IMR-90 (cell line): ENCODE data around the gene CMTM7. TPM values are rescaled to one million over a fixed set of nuclear protein-coding genes. Genes with fewer than 3 reads are reported as not detected.

Experiments
- ATAC-seq: fragments of 200-7000 bp; cut with Tn5 transposase; 2 replicates; pipeline ENCODE4 v1.9.1; 2020; ENCODE audit warnings: low read depth, mild to moderate bottlenecking, moderate library complexity
- BruUV-seq: library from RNA; stranded (reverse); fragments of 400-500 nt; replicated peaks from 2 replicates; lab custom pipeline; 2021; lab: Mats Ljungman, UMichigan
- CTCF ChIA-PET: fragments of 300-600 bp; formaldehyde crosslinking; extraction: SDS; loops from one replicate; lab custom pipeline; 2021; ENCODE audit warnings: antibody characterized with exemption; lab: Yijun Ruan, JAX
- POLR2A ChIA-PET: fragments of 300-600 bp; sonication (Branson Sonifier 250); formaldehyde crosslinking; loops from one replicate; lab custom pipeline; 2022; ENCODE audit warnings: antibody characterized with exemption; ENCODE audit not compliant: unreplicated experiment; lab: Charles Lee
- DNase-seq: peaks from one replicate; pipeline ENCODE4 v3.0.0; 2013
- H2AFZ ChIP-seq: replicated peaks from 2 replicates; pipeline ENCODE3; 2013; ENCODE audit warnings: low read length, mild to moderate bottlenecking; ENCODE audit not compliant: poor library complexity
- H2AK5ac ChIP-seq: 2 replicates; pipeline ENCODE4 v1.6.1; 2013; ENCODE audit warnings: low read depth, low read length, inconsistent platforms
- H2AK9ac ChIP-seq: replicated peaks from 2 replicates; pipeline ENCODE3; 2013; ENCODE audit warnings: mild to moderate bottlenecking, low read depth, low read length, moderate library complexity; ENCODE audit not compliant: poor library complexity
- H2BK120ac ChIP-seq: 2 replicates; pipeline ENCODE4 v1.6.1; 2013; ENCODE audit warnings: low read depth, low read length, inconsistent platforms
- H2BK15ac ChIP-seq: 3 replicates; pipeline ENCODE4 v1.6.1; 2013; ENCODE audit warnings: low read depth, low read length, inconsistent platforms
- H2BK20ac ChIP-seq: 2 replicates; pipeline ENCODE4 v1.6.1; 2013; ENCODE audit warnings: low read depth, mild to moderate bottlenecking, inconsistent platforms, low read length, moderate library complexity
- H2BK5ac ChIP-seq: 2 replicates; pipeline ENCODE4 v1.6.1; 2013; ENCODE audit warnings: mild to moderate bottlenecking, low read depth, low read length, inconsistent platforms; ENCODE audit not compliant: poor library complexity, severe bottlenecking
- H3K14ac ChIP-seq: replicated peaks from 2 replicates; pipeline ENCODE4 v1.6.1; 2013; ENCODE audit warnings: low read depth, low read length, inconsistent platforms
- H3K18ac ChIP-seq: 2 replicates; pipeline ENCODE4 v1.6.1; 2013; ENCODE audit warnings: low read depth, low read length, control low read depth
- H3K23ac ChIP-seq: 2 replicates; pipeline ENCODE4 v1.6.1; 2013; ENCODE audit warnings: low read depth, low read length, inconsistent platforms
- H3K27ac ChIP-seq: 2 replicates; pipeline ENCODE4 v1.5.1; 2013; ENCODE audit warnings: mild to moderate bottlenecking, control low read depth, low read length; ENCODE audit not compliant: insufficient read depth
- H3K27me3 ChIP-seq: 2 replicates; pipeline ENCODE4 v1.6.1; 2013; ENCODE audit warnings: low read length; ENCODE audit not compliant: control insufficient read depth, insufficient read depth
- H3K36me3 ChIP-seq: 2 replicates; pipeline ENCODE4 v1.6.1; 2013; ENCODE audit warnings: low read length, mixed read lengths; ENCODE audit not compliant: control insufficient read depth, insufficient read depth
- H3K4ac ChIP-seq: 2 replicates; pipeline ENCODE4 v1.6.1; 2013; ENCODE audit warnings: low read depth, low read length, inconsistent platforms
- H3K4me1 ChIP-seq: 2 replicates; pipeline ENCODE4 v1.6.1; 2013; ENCODE audit warnings: low read length, mixed read lengths; ENCODE audit not compliant: control insufficient read depth, insufficient read depth
- H3K4me2 ChIP-seq: 2 replicates; pipeline ENCODE4 v1.6.1; 2013; ENCODE audit warnings: low read depth, mild to moderate bottlenecking, control low read depth, low read length, moderate library complexity
- H3K4me3 ChIP-seq: 2 replicates; pipeline ENCODE4 v1.5.1; 2013; ENCODE audit warnings: low read depth, mild to moderate bottlenecking, control low read depth, low read length, moderate library complexity; ENCODE audit not compliant: insufficient read depth
- H3K56ac ChIP-seq: 2 replicates; pipeline ENCODE4 v1.6.1; 2013; ENCODE audit warnings: low read length, inconsistent platforms; ENCODE audit not compliant: insufficient read depth; ENCODE audit errors: extremely low read depth
- H3K79me1 ChIP-seq, 2 experiments: 2 replicates each; pipeline ENCODE4 v1.6.1; 2013; ENCODE audit warnings: low read length in 2 of 2, inconsistent platforms in 1 of 2, low read depth in 1 of 2
- H3K9ac ChIP-seq: 2 replicates; pipeline ENCODE4 v1.6.1; 2013; ENCODE audit warnings: low read depth, low read length, control low read depth
- H3K9me1 ChIP-seq: 2 replicates; pipeline ENCODE4 v1.6.1; 2013; ENCODE audit warnings: low read length, inconsistent platforms; ENCODE audit not compliant: insufficient read depth
- H3K9me3 ChIP-seq: 2 replicates; pipeline ENCODE4 v1.6.1; 2013; ENCODE audit warnings: low read length; ENCODE audit not compliant: control insufficient read depth, insufficient read depth
- H4K20me1 ChIP-seq: 2 replicates; pipeline ENCODE4 v1.6.1; 2013; ENCODE audit warnings: low read length, inconsistent platforms; ENCODE audit not compliant: insufficient read depth
- H4K5ac ChIP-seq: 2 replicates; pipeline ENCODE4 v1.6.1; 2013; ENCODE audit warnings: mild to moderate bottlenecking, low read depth, low read length, control low read depth
- H4K8ac ChIP-seq, 2 experiments: 2 replicates each; pipeline ENCODE4 v1.6.1; 2013; ENCODE audit warnings: low read depth in 2 of 2, low read length in 2 of 2, control low read depth in 1 of 2, inconsistent platforms in 1 of 2
- H4K91ac ChIP-seq: 2 replicates; pipeline ENCODE4 v1.6.1; 2013; ENCODE audit warnings: low read depth, low read length, inconsistent platforms; ENCODE audit not compliant: insufficient read depth
- CTCF ChIP-seq: conservative IDR thresholded peaks from 2 replicates; pipeline ENCODE4 v1.5.1; 2012; ENCODE audit warnings: mild to moderate bottlenecking, low read depth, low read length, improper control_type of control experiment
- MAFK ChIP-seq: IDR thresholded peaks from 2 replicates; pipeline ENCODE4 v1.6.1; 2012; ENCODE audit warnings: low read depth, low read length, improper control_type of control experiment
- MAZ ChIP-seq: IDR thresholded peaks from 2 replicates; pipeline ENCODE4 v1.6.1; 2012; ENCODE audit warnings: low read depth, mild to moderate bottlenecking, low read length, improper control_type of control experiment, moderate library complexity, borderline replicate concordance
- RAD21 ChIP-seq: IDR thresholded peaks from 2 replicates; pipeline ENCODE4 v1.6.1; 2012; ENCODE audit warnings: low read length, improper control_type of control experiment
- RFX5 ChIP-seq: IDR thresholded peaks from 2 replicates; pipeline ENCODE4 v1.8.0; 2012; ENCODE audit warnings: low read depth, mild to moderate bottlenecking, low read length, moderate library complexity
- SMC3 ChIP-seq: fragments of 150-350 bp; IDR thresholded peaks from 2 replicates; pipeline ENCODE4 v1.6.1; 2016; ENCODE audit warnings: low read depth, mild to moderate bottlenecking, antibody characterized with exemption, low read length, moderate library complexity
- USF2 ChIP-seq: fragments of 150-350 bp; IDR thresholded peaks from 2 replicates; pipeline ENCODE4 v1.6.1; 2017; ENCODE audit warnings: mild to moderate bottlenecking, antibody characterized with exemption, low read length, low read depth
- WGBS, 2 experiments: methylation state at CpG; one replicate each; pipeline versions ENCODE4 v1.1.5 to v1.1.7; 2013; ENCODE audit warnings: missing lambda C conversion rate in 2 of 2; ENCODE audit not compliant: insufficient read length in 1 of 2; ENCODE audit errors: extremely low coverage in 2 of 2; 5-methylcytosine and 5-hydroxymethylcytosine counted together
- dilution Hi-C: fragments of 300-500 bp; cut with HindIII; formaldehyde crosslinking; loops from one replicate; pipeline ENCODE4 v1.14.3; 2018; ENCODE audit warnings: low sequenced_read_pairs; ENCODE audit not compliant: unreplicated experiment
- in situ Hi-C: fragments of 300-500 bp; cut with MboI; formaldehyde crosslinking; loops from 3 replicates; pipeline ENCODE4 v1.14.3; 2019; ENCODE audit warnings: low sequenced_read_pairs, inconsistent platforms, mixed read lengths
- intact Hi-C: fragments of 100-400 bp; cut with micrococcal nuclease; formaldehyde crosslinking; loops from 2 replicates; pipeline ENCODE4 v1.10.0; 2022
- polyA plus RNA-seq, 3 experiments: library from polyadenylated mRNA; depleted of rRNA; stranded (reverse); fragments of >200 nt; gene quantifications; 2 replicates each; pipeline ENCODE4 v1.2.3, GENCODE V29; 2012; ENCODE audit warnings: low replicate concordance in 1 of 3
- total RNA-seq: library from RNA; depleted of rRNA; stranded (reverse); fragments of >200 nt; gene quantifications from 2 replicates; pipeline ENCODE4 v1.2.3, GENCODE V29; 2012

CMTM7 gene
- total and polyA plus RNA-seq, 2 of the 4 experiments (the other 2 are of a cell fraction): 3.4 to 31.4 TPM

GRCh38 chr3:32412887-32413286 is 21.2 kb downstream of the CMTM7 start:
- Histone ChIP-seq H2BK120ac (no peak overlapping the region), H2AFZ (no peak overlapping the region), H4K91ac (no peak overlapping the region), H2BK20ac (no peak overlapping the region), H4K20me1 (no peaks in the 10 kb centered on the region), H3K4ac (no peak overlapping the region), H3K4me1 (no peaks in the 10 kb centered on the region), H3K4me2 (no peak overlapping the region), H3K27me3 (no peaks in the 10 kb centered on the region), H2AK5ac (no peak overlapping the region), H3K14ac (no peak overlapping the region), H3K18ac (no peak overlapping the region), H3K9ac (no peak overlapping the region), H4K5ac (no peak overlapping the region), H2BK5ac (no peak overlapping the region), H3K56ac (no peak overlapping the region), H3K79me1 (peaks cover 17 to 24% of the 10 kb centered on the region in 2 experiments; a peak in 3 of 4 replicates), H3K36me3 (no peaks in the 10 kb centered on the region), H2AK9ac (no peak overlapping the region), H3K9me1 (peaks cover 5% of the 10 kb centered on the region), H4K8ac (no peak overlapping the region), H3K23ac (no peak overlapping the region), H3K27ac (no peak overlapping the region), H3K4me3 (no peak overlapping the region), H2BK15ac (no peak overlapping the region), H3K9me3 (no peaks in the 10 kb centered on the region)
- intact Hi-C loops (no loop called here), in situ Hi-C loops (no loop called here), dilution Hi-C loops (no loop called here)
- TF ChIP-seq RFX5 (no peak), MAFK (no peak), CTCF (no peak), MAZ (no peak), USF2 (no peak), SMC3 (no peak), RAD21 (no peak)
- 100% methylated on average over 1 of the region's 3 CpGs; no CpG with 5 or more reads in 1 of the 2 experiments for WGBS, 2 experiments
- no TSS peak for BruUV-seq
- POLR2A ChIA-PET: no interaction called here
- DNase-seq (no peak), ATAC-seq (no peak)
- CTCF ChIA-PET: no interaction called here
